Fibroblast of skin of right quadriceps (primary cell): Measurements from ENCODE around the gene MVB12A.
A peak's percentile ranks its signal among the peaks of the same experiment; 100 is the strongest.

Source experiments
- DNase-seq: peaks from one replicate; pipeline ENCODE4 v3.0.0-alpha.2; 2013

The MVB12A gene

GRCh38 chr19:17448131-17448967 is 28.5 kb downstream of the MVB12A start, which contains the start of gene TMEM221:
TSS of gene TMEM221 (minus strand) at chr19:17448668. CDS start at chr19:17448462, 206 bp downstream.
- peak; percentile 19 for DNase-seq

- DNase-seq: no peak
These were observed 30.6 kb downstream of the MVB12A start for GRCh38 chr19:17450264-17451075.

GRCh38 chr19:17451820-17452219 is 32.0 kb downstream of the MVB12A start:
- no peak for DNase-seq

GRCh38 chr19:17454576-17455071 is 34.8 kb downstream of the MVB12A start:
- no peak for DNase-seq

- no peak for DNase-seq
These were observed 35.7 kb downstream of the MVB12A start for GRCh38 chr19:17455308-17456123.

- DNase-seq: no peak
These were observed 36.3 kb downstream of the MVB12A start for GRCh38 chr19:17456127-17456526.

GRCh38 chr19:17457616-17458015 is 37.8 kb downstream of the MVB12A start:
- DNase-seq: no peak

- DNase-seq: no peak
These were observed 39.1 kb downstream of the MVB12A start for GRCh38 chr19:17458970-17459369.

GRCh38 chr19:17460372-17461230 is 40.8 kb downstream of the MVB12A start, which contains the start of gene NXNL1:
TSS of gene NXNL1 (minus strand) at chr19:17460926. CDS start at chr19:17460869, 57 bp downstream.
- DNase-seq: no peak

- DNase-seq: no peak
These were observed 46.6 kb downstream of the MVB12A start for GRCh38 chr19:17466487-17466850.

- no peak for DNase-seq
These were observed 47.8 kb downstream of the MVB12A start for GRCh38 chr19:17467471-17468301.

GRCh38 chr19:17468302-17469091 is 48.6 kb downstream of the MVB12A start:
- DNase-seq: no peak

GRCh38 chr19:17469092-17469480 is 49.2 kb downstream of the MVB12A start:
- DNase-seq: no peak

- DNase-seq: peak; percentile 96
These were observed 49.7 kb downstream of the MVB12A start for GRCh38 chr19:17469481-17470067.

- DNase-seq: peak; percentile 99
These were observed 50.4 kb downstream of the MVB12A start, which contains the start of gene SLC27A1 for GRCh38 chr19:17470068-17470841. TSS of gene SLC27A1 (plus strand) at chr19:17470524. CDS start at chr19:17470541, 17 bp downstream.

GRCh38 chr19:17471410-17472125 is 51.7 kb downstream of the MVB12A start:
- DNase-seq: no peak

- DNase-seq: peak; percentile 76
These were observed 53.2 kb downstream of the MVB12A start for GRCh38 chr19:17473041-17473440.
